Hypothalamus (tissue), 51 donors: Measurements from ENCODE around the gene TET3.
"Not testable (repeated sequence)": the region's sequence is repeated elsewhere in the genome, so short reads cannot be mapped to it uniquely, and the experiment has no call there.

Experiments used
- DNase-seq, 51 donors: peaks; one replicate each; lab custom pipeline; 2025; lab: John Stamatoyannopoulos, UW

TET3 gene

DNA sequence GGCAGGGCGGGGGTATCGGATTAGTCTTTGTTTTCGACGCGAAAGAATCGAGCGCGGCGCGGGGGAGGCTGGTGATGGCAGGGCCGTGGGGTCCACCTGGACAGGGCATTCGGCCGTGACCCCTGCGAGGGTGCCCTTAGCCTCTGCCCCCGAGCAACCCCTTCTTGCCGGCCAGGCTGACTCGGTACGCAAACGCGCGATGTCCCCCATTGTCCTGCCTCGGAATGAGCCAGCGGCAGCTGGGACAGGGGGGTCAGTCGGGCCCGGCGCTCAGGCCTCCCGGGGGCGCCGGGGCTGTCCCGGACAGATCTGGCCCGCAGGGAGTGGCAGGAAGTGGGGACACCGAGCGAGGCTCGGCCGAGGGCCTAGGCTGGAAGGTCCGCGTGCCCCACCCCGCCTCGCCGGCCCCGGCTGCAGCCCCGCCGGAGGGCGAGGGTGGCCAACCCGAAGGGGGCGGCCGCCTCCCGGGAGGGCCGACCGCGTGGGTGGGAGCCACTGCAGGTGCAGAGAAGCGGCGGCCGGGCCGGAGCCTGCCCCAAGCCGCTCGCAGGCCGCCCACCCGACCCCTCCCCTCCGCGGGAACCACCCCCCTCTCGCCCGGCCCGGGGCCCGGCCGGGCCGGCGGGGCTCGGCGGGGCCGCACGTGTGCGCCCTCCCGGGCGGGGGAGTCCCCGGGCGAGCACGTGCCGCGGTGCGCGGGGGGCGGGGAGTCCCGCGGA, at the start of gene TET3:
TSS of gene TET3 (plus strand) at position 708 of the 719 bp plus-strand sequence. CDS start 1,494 bp downstream, outside the sequence.
- peak in 6 of 51 donors; percentile 28 to 52 (median 38) for DNase-seq

- DNase-seq = no peak
These were observed 49.1 kb upstream of the TET3 start for GRCh38 chr2:73935641-73936040.

- DNase-seq = no peak
These were observed 47.4 kb upstream of the TET3 start for GRCh38 chr2:73937103-73937885.

DNA sequence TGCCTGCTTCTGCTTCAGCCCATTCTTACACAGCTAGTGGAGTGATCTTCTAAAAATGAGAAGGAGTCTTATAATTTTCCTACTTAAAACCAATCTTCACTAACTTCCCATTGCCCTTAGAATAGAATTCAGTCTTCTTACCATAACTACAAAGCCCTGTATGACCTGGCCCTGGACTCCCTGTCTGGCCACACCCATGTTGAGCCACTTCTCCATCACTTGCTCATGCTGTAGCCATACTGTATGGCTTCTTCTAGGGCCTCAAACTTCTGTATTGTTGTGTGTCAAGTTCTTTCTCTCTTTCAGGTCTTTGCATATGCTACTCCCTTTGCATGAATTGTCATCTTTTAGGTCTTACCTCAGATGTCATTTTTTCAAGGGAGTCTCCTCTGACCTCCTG, 46.8 kb upstream of the TET3 start:
- no peak for DNase-seq

DNA sequence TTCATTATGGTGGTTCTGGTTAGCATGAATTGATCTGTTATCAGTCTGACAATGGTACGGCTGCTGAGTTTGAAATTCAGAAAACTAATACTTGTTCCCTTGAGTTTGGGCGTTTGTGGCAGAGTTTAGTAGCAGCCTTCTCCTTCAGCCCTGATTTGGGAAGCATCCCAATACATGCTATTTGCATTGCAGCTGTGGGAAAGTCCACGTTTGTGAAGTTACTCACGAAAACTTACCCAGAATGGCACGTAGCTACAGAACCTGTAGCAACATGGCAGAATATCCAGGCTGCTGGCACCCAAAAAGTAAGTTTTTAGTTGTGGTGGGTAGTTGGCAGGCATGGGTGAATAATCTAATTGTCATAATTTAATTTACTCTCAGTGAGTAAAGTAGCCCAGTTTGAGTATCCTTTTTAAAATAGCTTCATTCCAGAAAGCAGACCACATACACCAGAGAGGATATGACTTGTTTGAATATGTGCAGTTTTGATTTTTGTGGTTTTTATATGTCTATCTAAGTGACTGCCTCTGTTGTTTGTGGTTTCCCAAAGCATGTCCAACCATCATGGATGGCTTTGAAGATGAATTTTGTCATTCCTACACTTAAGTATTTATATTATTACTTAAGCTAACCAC, 45.9 kb upstream of the TET3 start:
- no peak for DNase-seq

DNA sequence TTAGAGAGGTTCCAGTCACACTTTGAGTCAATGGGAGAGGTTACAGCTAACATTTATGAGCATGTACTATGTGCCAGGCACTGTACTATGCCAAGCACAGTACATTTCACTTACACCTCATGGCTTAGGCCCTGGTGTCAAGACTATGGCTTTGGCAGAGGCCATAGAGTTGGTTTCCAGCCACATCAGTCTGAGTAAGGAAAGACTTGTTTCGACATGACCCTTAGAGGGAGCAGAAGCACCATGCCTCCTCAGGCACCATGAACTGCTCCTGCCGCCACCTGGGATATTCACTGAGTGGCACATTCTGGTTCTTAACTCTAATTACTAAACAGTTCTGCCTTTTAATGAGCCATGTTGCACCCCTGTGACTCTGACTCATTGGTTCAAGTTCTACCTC, 45.3 kb upstream of the TET3 start:
- no peak for DNase-seq

- not testable (repeated sequence) for DNase-seq
These were observed 44.6 kb upstream of the TET3 start for GRCh38 chr2:73940066-73940465.

DNA sequence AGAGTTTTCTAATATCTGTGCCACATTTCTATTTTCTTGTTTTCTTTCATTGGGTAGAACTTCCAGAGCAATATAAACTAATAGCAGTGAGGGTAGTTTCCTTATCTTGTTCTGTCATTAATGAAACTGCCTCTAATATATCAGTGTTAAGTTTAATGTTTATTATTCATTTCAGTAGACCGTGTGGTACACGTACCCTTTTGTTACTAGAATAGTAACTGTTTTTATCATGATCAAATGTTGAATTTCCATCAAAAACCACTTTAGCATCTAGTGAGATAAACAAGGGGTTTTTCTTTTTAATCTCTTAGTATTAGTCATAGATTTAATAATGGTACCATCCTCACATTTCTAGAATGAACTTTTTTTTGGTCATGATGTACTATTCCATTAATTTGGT, 42.0 kb upstream of the TET3 start:
- no peak for DNase-seq

DNA sequence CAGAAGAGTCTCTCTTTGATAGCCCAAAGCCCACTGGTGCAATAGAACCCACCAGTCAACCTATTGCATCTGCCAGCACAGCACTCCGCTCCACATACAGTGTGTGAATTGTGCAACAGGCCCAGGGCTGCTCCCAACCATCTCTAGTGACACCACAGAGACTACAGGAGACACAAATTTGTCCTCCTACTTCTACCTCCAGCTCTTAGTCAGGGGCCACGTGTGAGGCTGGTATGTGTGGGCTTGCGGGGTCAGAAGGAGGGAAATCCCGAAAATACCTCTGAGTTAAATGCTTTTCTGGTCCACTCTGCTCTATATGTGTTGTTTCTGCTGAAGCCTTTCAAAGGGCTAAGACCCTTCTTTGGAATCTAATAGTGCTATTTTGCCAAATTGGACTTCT, 40.0 kb upstream of the TET3 start:
- DNase-seq = no peak

GRCh38 chr2:73946215-73946614, 38.5 kb upstream of the TET3 start:
- DNase-seq = no peak

DNA sequence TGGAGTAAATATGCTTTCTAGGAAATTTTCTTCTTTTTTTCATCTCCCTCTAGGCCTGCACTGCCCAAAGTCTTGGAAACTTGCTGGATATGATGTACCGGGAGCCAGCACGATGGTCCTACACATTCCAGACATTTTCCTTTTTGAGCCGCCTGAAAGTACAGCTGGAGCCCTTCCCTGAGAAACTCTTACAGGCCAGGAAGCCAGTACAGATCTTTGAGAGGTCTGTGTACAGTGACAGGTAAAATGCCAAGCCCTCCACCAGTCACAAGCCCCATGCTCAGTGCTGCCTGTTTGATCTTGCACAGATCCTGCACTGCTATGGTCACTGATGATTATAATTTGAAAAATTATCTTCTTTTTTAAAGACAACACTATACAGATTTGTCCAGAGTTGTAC, 38.0 kb upstream of the TET3 start:
- no peak for DNase-seq

GRCh38 chr2:73947412-73948018, 37.2 kb upstream of the TET3 start:
- no peak for DNase-seq

DNA sequence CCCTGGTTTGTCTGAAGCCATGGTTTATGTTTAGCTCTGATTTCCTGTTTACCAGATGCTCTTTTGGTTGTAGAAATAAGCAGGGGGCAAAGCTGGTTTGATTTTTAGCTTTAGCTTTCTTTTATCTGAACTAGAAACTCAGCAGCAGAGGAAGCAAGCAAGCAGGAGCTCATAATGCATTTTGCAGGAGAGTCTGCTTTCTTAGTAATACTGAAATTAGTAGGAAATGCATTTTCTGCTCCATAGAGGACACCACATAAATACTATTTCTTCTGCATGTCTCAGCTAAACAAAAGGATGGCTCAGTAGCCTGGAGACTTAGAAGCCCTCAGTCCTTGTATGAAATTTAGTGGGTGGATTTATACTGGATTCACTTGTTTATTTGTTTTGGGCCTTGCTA, 34.9 kb upstream of the TET3 start:
- DNase-seq = no peak

DNA sequence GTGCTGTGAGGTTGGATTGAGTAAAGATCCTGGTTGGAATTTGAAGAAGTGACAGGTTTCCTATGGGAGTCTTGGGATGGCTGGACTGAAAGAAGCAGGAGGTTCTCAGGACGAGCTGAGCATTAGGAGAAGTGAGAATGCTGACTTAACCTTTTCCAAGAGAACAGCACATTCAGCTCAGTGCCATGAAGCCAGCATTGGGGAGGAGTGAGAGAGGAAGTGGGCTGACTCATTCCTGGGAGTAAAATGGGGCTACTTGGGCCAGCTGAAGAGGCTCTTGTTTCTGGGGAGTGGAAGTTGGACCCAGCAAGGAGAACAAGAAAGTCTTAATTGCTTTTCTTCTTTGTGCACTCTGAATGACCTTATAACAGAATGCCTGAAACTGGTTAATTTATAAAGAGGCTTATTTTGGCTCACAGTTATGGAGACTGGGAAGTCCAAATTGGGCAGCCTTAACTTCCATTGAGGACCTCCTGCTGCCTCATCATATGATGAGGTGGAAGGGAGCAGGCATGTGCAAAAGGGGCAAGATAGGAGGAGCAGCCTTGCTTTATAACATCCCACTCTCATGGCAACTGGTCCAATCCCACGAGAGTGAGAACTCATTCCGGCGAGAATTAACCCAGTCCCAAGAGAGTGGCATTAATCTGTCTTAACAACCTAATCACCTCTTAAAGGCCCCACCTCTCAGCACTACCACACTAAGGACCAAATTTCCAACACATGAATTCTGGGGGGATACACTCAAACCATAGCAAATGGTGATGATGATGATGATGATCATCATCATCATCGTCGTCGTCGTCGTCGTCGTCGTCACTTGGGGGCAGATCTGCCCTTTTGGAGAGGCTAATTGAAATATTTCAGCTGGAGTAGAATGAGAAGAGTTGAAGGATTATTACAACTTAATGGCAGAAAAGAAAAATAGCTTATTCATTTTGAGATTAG, 31.9 kb upstream of the TET3 start:
- peak in 19 of 51 donors; percentile 2 to 57 (median 9) for DNase-seq

- no peak for DNase-seq
These were observed 28.4 kb upstream of the TET3 start for GRCh38 chr2:73956218-73956865.

- no peak for DNase-seq
These were observed 23.4 kb upstream of the TET3 start for GRCh38 chr2:73961274-73961673.

- DNase-seq = no peak
These were observed 22.7 kb upstream of the TET3 start for GRCh38 chr2:73961823-73962615.

DNA sequence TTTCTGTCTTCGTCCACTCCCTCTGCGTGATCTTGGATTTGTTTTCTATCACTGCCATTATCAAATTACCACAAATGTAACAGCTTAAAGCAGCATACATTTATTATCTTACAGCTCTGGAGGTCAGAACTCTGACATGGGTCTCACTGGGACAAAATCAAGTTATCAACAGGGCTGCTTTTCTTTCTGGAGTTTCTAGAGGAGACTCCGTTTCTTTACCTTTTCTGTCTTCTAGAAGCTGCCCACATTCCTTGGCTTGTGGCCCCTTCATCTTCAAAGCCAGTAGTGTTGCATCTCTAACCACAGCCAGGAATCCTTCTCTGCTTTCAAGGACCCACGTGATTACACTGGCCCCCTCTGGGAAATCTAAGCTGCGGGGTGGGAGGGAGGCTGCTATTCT, 21.9 kb upstream of the TET3 start:
- no peak for DNase-seq
